ENCODE measurements around the gene SEPTIN12. TPM values are rescaled to one million over a fixed set of nuclear protein-coding genes. Genes with fewer than 3 reads are reported as not detected.

SEPTIN12 gene
- total and polyA plus RNA-seq, 11 donors = 0.32 TPM; not detected in 10

GRCh38 chr16:4763791-4764190, 24.4 kb downstream of the SEPTIN12 start:
- no peak for DNase-seq
- H3K36me3 ChIP-seq = peaks cover 3 to 65% (median 58%) of the 10 kb centered on the region in 9 donors

GRCh38 chr16:4762205-4762604, 25.9 kb downstream of the SEPTIN12 start:
- H3K4me3 ChIP-seq = no peak overlapping the region
- ATAC-seq = no peak
- 78 to 91% (median 88%) methylated on average over 5 to 9 of the region's 9 CpGs for WGBS, 4 donors
- peak in 1 of 5 donors; percentile 50 for DNase-seq
- peaks cover 3 to 80% (median 72%) of the 10 kb centered on the region in 9 donors for H3K36me3 ChIP-seq
- no peak overlapping the region for H3K27ac ChIP-seq
- no peak for TF ChIP-seq CTCF (IDR thresholded peaks at IDR 0.05)
- no peak for TF ChIP-seq POLR2A (IDR thresholded peaks at IDR 0.05)
- no peaks in the 10 kb centered on the region for H3K9me3 ChIP-seq
- H3K27me3 ChIP-seq = no peaks in the 10 kb centered on the region
- intact Hi-C loops (cut with DNase I) = loop anchor here in 1 of 10 donors (10.0 kb wide), 1 partner anchor 193 kb away; the partner anchor contains the start of gene SEC14L5
- H3K4me1 ChIP-seq = peaks cover 7 to 21% (median 15%) of the 10 kb centered on the region in 12 donors

More at GRCh38 chr16:4763791-4764190, 24.4 kb downstream of the SEPTIN12 start:
- Histone ChIP-seq H3K27ac (no peak overlapping the region), H3K4me1 (peaks cover 9 to 33% (median 28%) of the 10 kb centered on the region in 12 donors), H3K9me3 (no peaks in the 10 kb centered on the region), H3K27me3 (no peaks in the 10 kb centered on the region), H3K4me3 (no peak overlapping the region)
- 81 to 94% (median 92%) methylated on average over 7 of the region's 7 CpGs for WGBS, 4 donors
- no peak for ATAC-seq
- no peak for TF ChIP-seq POLR2A (IDR thresholded peaks at IDR 0.05)
- no peak for TF ChIP-seq CTCF (IDR thresholded peaks at IDR 0.05)
- intact Hi-C loops (cut with DNase I) = loop anchor here in 1 of 10 donors (10.0 kb wide), 1 partner anchor 191 kb away; the partner anchor contains the start of gene SEC14L5

- intact Hi-C loops (cut with DNase I) = loop anchor here in 1 of 10 donors (10.0 kb wide), 1 partner anchor 194 kb away; the partner anchor contains the start of gene SEC14L5
- DNase-seq = peak in 1 of 5 donors; percentile 56
- TF ChIP-seq POLR2A (IDR thresholded peaks at IDR 0.05) (no peak), CTCF (IDR thresholded peaks at IDR 0.05) (no peak)
- 88 to 90% (median 90%) methylated on average over 23 of the region's 23 CpGs for WGBS, 4 donors
- peaks cover 0 to 4% (median 0%) of the 10 kb centered on the region in 12 donors for H3K9me3 ChIP-seq
- H3K4me3 ChIP-seq = no peak overlapping the region
- H3K36me3 ChIP-seq = peaks cover 3 to 95% (median 89%) of the 10 kb centered on the region in 9 donors
- H3K4me1 ChIP-seq = peaks cover 0 to 8% (median 5%) of the 10 kb centered on the region in 12 donors
- no peak for ATAC-seq
- no peaks in the 10 kb centered on the region for H3K27me3 ChIP-seq
- H3K27ac ChIP-seq = no peak overlapping the region
Observed at GRCh38 chr16:4760221-4760910, 27.8 kb downstream of the SEPTIN12 start.

- H3K36me3 ChIP-seq = peaks cover 0 to 99% (median 96%) of the 10 kb centered on the region in 9 donors
- TF ChIP-seq POLR2A (IDR thresholded peaks at IDR 0.05) (no peak), CTCF (IDR thresholded peaks at IDR 0.05) (no peak)
- 96 to 98% (median 97%) methylated on average over 6 of the region's 6 CpGs for WGBS, 4 donors
- DNase-seq = no peak
- no peaks in the 10 kb centered on the region for H3K4me1 ChIP-seq
- no peak overlapping the region for H3K27ac ChIP-seq
- H3K27me3 ChIP-seq = no peaks in the 10 kb centered on the region
- no peak for ATAC-seq
- no peak overlapping the region for H3K4me3 ChIP-seq
- peaks cover 0 to 9% (median 0%) of the 10 kb centered on the region in 12 donors for H3K9me3 ChIP-seq
- intact Hi-C loops (cut with DNase I) = no loop called here
Observed at GRCh38 chr16:4755687-4756086, 32.5 kb downstream of the SEPTIN12 start.
